NT2/D1 (cell line): ENCODE measurements around the gene GMPR2.

Experiments
- DNase-seq: peaks from one replicate; pipeline ENCODE4 v3.0.0-alpha.2; 2011; ENCODE audit warnings: low read depth, low spot score
- H3K27me3 ChIP-seq: 2 replicates; pipeline ENCODE4 v1.6.0; 2011; ENCODE audit warnings: mild to moderate bottlenecking; ENCODE audit not compliant: insufficient read length, insufficient read depth
- H3K36me3 ChIP-seq: 2 replicates; pipeline ENCODE4 v1.6.1; 2011; ENCODE audit warnings: mild to moderate bottlenecking, low read length, mixed read lengths; ENCODE audit not compliant: insufficient read depth, insufficient read length
- H3K4me1 ChIP-seq: 2 replicates; pipeline ENCODE4 v1.5.1; 2011; ENCODE audit not compliant: insufficient read depth, insufficient read length
- H3K4me3 ChIP-seq: 2 replicates; pipeline ENCODE4 v1.5.1; 2011; ENCODE audit warnings: low read depth; ENCODE audit not compliant: insufficient read length
- H3K9ac ChIP-seq: 2 replicates; pipeline ENCODE4 v1.6.0; 2011; ENCODE audit warnings: low read depth; ENCODE audit not compliant: insufficient read length
- H3K9me3 ChIP-seq: 2 replicates; pipeline ENCODE4 v1.5.1; 2011; ENCODE audit warnings: mild to moderate bottlenecking, low read length; ENCODE audit not compliant: insufficient read depth
- SUZ12 ChIP-seq: IDR thresholded peaks from 2 replicates; pipeline ENCODE4 v1.6.1; 2011; ENCODE audit not compliant: insufficient read length, insufficient read depth; ENCODE audit errors: extremely low read depth
- YY1 ChIP-seq: IDR thresholded peaks from 2 replicates; pipeline ENCODE4 v1.6.1; 2011; ENCODE audit not compliant: insufficient read length, insufficient read depth
- ZNF274 ChIP-seq: IDR thresholded peaks from 2 replicates; pipeline ENCODE4 v1.6.1; 2011; ENCODE audit warnings: mild to moderate bottlenecking, low read depth, low read length

The GMPR2 gene

GRCh38 chr14:24269368-24269767 lies 36.6 kb downstream of the GMPR2 start:
- no peaks in the 10 kb centered on the region for H3K9me3 ChIP-seq
- no peak overlapping the region for H3K9ac ChIP-seq
- peaks cover 45% of the 10 kb centered on the region for H3K36me3 ChIP-seq
- TF ChIP-seq SUZ12 (no peak), YY1 (no peak), ZNF274 (no peak)
- no peak for DNase-seq
- H3K27me3 ChIP-seq, result no peaks in the 10 kb centered on the region
- H3K4me1 ChIP-seq, result peaks cover under 1% of the 10 kb centered on the region
- H3K4me3 ChIP-seq, result no peak overlapping the region

GRCh38 chr14:24269910-24270536 lies 37.3 kb downstream of the GMPR2 start:
- TF ChIP-seq SUZ12 (no peak), ZNF274 (no peak), YY1 (no peak)
- H3K4me3 ChIP-seq, result peak overlapping the region; percentile 81
- DNase-seq, result no peak
- H3K4me1 ChIP-seq, result no peaks in the 10 kb centered on the region
- peak overlapping the region; percentile 42 for H3K9ac ChIP-seq
- no peaks in the 10 kb centered on the region for H3K9me3 ChIP-seq
- peaks cover 45% of the 10 kb centered on the region for H3K36me3 ChIP-seq
- H3K27me3 ChIP-seq, result no peaks in the 10 kb centered on the region

- H3K9me3 ChIP-seq, result no peaks in the 10 kb centered on the region
- no peaks in the 10 kb centered on the region for H3K27me3 ChIP-seq
- H3K9ac ChIP-seq, result peak overlapping the region; percentile 87
- no peaks in the 10 kb centered on the region for H3K4me1 ChIP-seq
- DNase-seq, result no peak
- peak overlapping the region; percentile 81 for H3K4me3 ChIP-seq
- peaks cover 40% of the 10 kb centered on the region for H3K36me3 ChIP-seq
- no peak for TF ChIP-seq SUZ12
- TF ChIP-seq ZNF274, result no peak
- TF ChIP-seq YY1, result no peak
These were observed 37.9 kb downstream of the GMPR2 start for GRCh38 chr14:24270537-24271133.

GRCh38 chr14:24271134-24271833 lies 38.6 kb downstream of the GMPR2 start, which contains the start of gene RABGGTA:
Gene RABGGTA (minus strand): TSS chr14:24271597. CDS start chr14:24271115, 482 bp downstream.
- peak; percentile 79 for DNase-seq
- Histone ChIP-seq H3K4me3 (peak within 1 kb of the TSS; percentile 81), H3K4me1 (no peaks in the 10 kb centered on the region), H3K9me3 (no peaks in the 10 kb centered on the region), H3K9ac (peak within 1 kb of the TSS; percentile 87), H3K27me3 (no peaks in the 10 kb centered on the region), H3K36me3 (peaks cover 37% of the 10 kb centered on the region)
- TF ChIP-seq SUZ12 (no peak), YY1 (no peak), ZNF274 (no peak)

- no peak for DNase-seq
- TF ChIP-seq YY1 (no peak), ZNF274 (no peak), SUZ12 (no peak)
- no peaks in the 10 kb centered on the region for H3K4me1 ChIP-seq
- H3K36me3 ChIP-seq, result peaks cover 32% of the 10 kb centered on the region
- peak overlapping the region; percentile 81 for H3K4me3 ChIP-seq
- H3K9me3 ChIP-seq, result no peaks in the 10 kb centered on the region
- H3K27me3 ChIP-seq, result no peaks in the 10 kb centered on the region
- H3K9ac ChIP-seq, result peak overlapping the region; percentile 58
These were observed 39.1 kb downstream of the GMPR2 start for GRCh38 chr14:24271834-24272263.

- Histone ChIP-seq H3K9ac (no peak overlapping the region), H3K9me3 (no peaks in the 10 kb centered on the region), H3K36me3 (peaks cover 28% of the 10 kb centered on the region), H3K4me1 (no peaks in the 10 kb centered on the region), H3K4me3 (no peak overlapping the region), H3K27me3 (no peaks in the 10 kb centered on the region)
- no peak for TF ChIP-seq YY1
- DNase-seq, result no peak
These were observed 39.7 kb downstream of the GMPR2 start for GRCh38 chr14:24272467-24272866.

- no peaks in the 10 kb centered on the region for H3K9me3 ChIP-seq
- no peaks in the 10 kb centered on the region for H3K4me1 ChIP-seq
- TF ChIP-seq ZNF274 (no peak), SUZ12 (no peak), YY1 (no peak)
- DNase-seq, result no peak
- H3K9ac ChIP-seq, result no peak overlapping the region
- no peak overlapping the region for H3K4me3 ChIP-seq
- H3K27me3 ChIP-seq, result no peaks in the 10 kb centered on the region
- H3K36me3 ChIP-seq, result peaks cover 21% of the 10 kb centered on the region
These were observed 40.8 kb downstream of the GMPR2 start for GRCh38 chr14:24273422-24273998.
